ENCODE measurements around the gene ENTPD8. TPM values are rescaled to one million over a fixed set of nuclear protein-coding genes. Genes with fewer than 3 reads are reported as not detected.

ENTPD8 gene
- under 1 TPM; 0.04 to 0.05 TPM for polyA plus RNA-seq

- WGBS, 2 donors = 1 to 2% methylated on average over 39 to 62 of the region's 62 CpGs
- Histone ChIP-seq H3K27ac (ENCODE audit: low read depth in 2 of 2, low read length in 1 of 2) (no peak within 1 kb of the TSS), H3K4me1 (ENCODE audit: control insufficient read depth in 2 of 2, insufficient read depth in 2 of 2, low read length in 1 of 2) (peaks cover 0 to 3% of the 10 kb centered on the region in 2 donors), H3K27me3 (ENCODE audit: control insufficient read depth in 1 of 2, insufficient read depth in 2 of 2, low read length in 2 of 2) (peaks cover 0 to 5% of the 10 kb centered on the region in 2 donors), H3K9me3 (ENCODE audit: control insufficient read depth in 2 of 2, insufficient read depth in 1 of 2, low read depth in 1 of 2, low read length in 1 of 2) (no peaks in the 10 kb centered on the region), H3K36me3 (ENCODE audit: control insufficient read depth in 2 of 2, insufficient read depth in 2 of 2, low read length in 1 of 2) (no peaks in the 10 kb centered on the region), H3K4me3 (ENCODE audit: low read depth in 1 of 2, low read length in 2 of 2) (peak within 1 kb of the TSS in 1 of 2 donors; percentile 2)
Measured at GRCh38 chr9:137441289-137441934, at the start of gene ENTPD8. Gene ENTPD8 (minus strand): TSS chr9:137441357. CDS start chr9:137438285, 3,072 bp downstream.

- H3K27ac ChIP-seq (ENCODE audit: low read depth in 2 of 2, low read length in 1 of 2) = no peak overlapping the region
- H3K9me3 ChIP-seq (ENCODE audit: control insufficient read depth in 2 of 2, insufficient read depth in 1 of 2, low read depth in 1 of 2, low read length in 1 of 2) = no peaks in the 10 kb centered on the region
- H3K4me3 ChIP-seq (ENCODE audit: low read depth in 1 of 2, low read length in 2 of 2) = no peak overlapping the region
- H3K4me1 ChIP-seq (ENCODE audit: control insufficient read depth in 2 of 2, insufficient read depth in 2 of 2, low read length in 1 of 2) = no peaks in the 10 kb centered on the region
- WGBS, 2 donors = 86 to 89% methylated on average over 9 of the region's 9 CpGs
- no peaks in the 10 kb centered on the region for H3K27me3 ChIP-seq (ENCODE audit: control insufficient read depth in 1 of 2, insufficient read depth in 2 of 2, low read length in 2 of 2)
- no peaks in the 10 kb centered on the region for H3K36me3 ChIP-seq (ENCODE audit: control insufficient read depth in 2 of 2, insufficient read depth in 2 of 2, low read length in 1 of 2)
Measured at GRCh38 chr9:137490532-137491186, 49.5 kb upstream of the ENTPD8 start.

- 91 to 93% methylated on average over 6 of the region's 6 CpGs for WGBS, 2 donors
Measured at GRCh38 chr9:137488906-137489305, 47.7 kb upstream of the ENTPD8 start.

GRCh38 chr9:137488327-137488653, 47.1 kb upstream of the ENTPD8 start:
- H3K27ac ChIP-seq (ENCODE audit: low read depth in 2 of 2, low read length in 1 of 2) = no peak overlapping the region
- no peaks in the 10 kb centered on the region for H3K27me3 ChIP-seq (ENCODE audit: control insufficient read depth in 1 of 2, insufficient read depth in 2 of 2, low read length in 2 of 2)
- H3K9me3 ChIP-seq (ENCODE audit: control insufficient read depth in 2 of 2, insufficient read depth in 1 of 2, low read depth in 1 of 2, low read length in 1 of 2) = no peaks in the 10 kb centered on the region
- H3K4me3 ChIP-seq (ENCODE audit: low read depth in 1 of 2, low read length in 2 of 2) = no peak overlapping the region
- H3K4me1 ChIP-seq (ENCODE audit: control insufficient read depth in 2 of 2, insufficient read depth in 2 of 2, low read length in 1 of 2) = no peaks in the 10 kb centered on the region
- H3K36me3 ChIP-seq (ENCODE audit: control insufficient read depth in 2 of 2, insufficient read depth in 2 of 2, low read length in 1 of 2) = no peaks in the 10 kb centered on the region
- 63 to 81% methylated on average over 6 of the region's 6 CpGs for WGBS, 2 donors

More at GRCh38 chr9:137488906-137489305, 47.7 kb upstream of the ENTPD8 start:
- H3K36me3 ChIP-seq (ENCODE audit: control insufficient read depth in 2 of 2, insufficient read depth in 2 of 2, low read length in 1 of 2) = no peaks in the 10 kb centered on the region
- no peaks in the 10 kb centered on the region for H3K9me3 ChIP-seq (ENCODE audit: control insufficient read depth in 2 of 2, insufficient read depth in 1 of 2, low read depth in 1 of 2, low read length in 1 of 2)
- H3K27me3 ChIP-seq (ENCODE audit: control insufficient read depth in 1 of 2, insufficient read depth in 2 of 2, low read length in 2 of 2) = no peaks in the 10 kb centered on the region
- no peak overlapping the region for H3K4me3 ChIP-seq (ENCODE audit: low read depth in 1 of 2, low read length in 2 of 2)
- H3K4me1 ChIP-seq (ENCODE audit: control insufficient read depth in 2 of 2, insufficient read depth in 2 of 2, low read length in 1 of 2) = no peaks in the 10 kb centered on the region
- H3K27ac ChIP-seq (ENCODE audit: low read depth in 2 of 2, low read length in 1 of 2) = no peak overlapping the region

- Histone ChIP-seq H3K27ac (ENCODE audit: low read depth in 2 of 2, low read length in 1 of 2) (no peak overlapping the region), H3K36me3 (ENCODE audit: control insufficient read depth in 2 of 2, insufficient read depth in 2 of 2, low read length in 1 of 2) (no peaks in the 10 kb centered on the region), H3K4me1 (ENCODE audit: control insufficient read depth in 2 of 2, insufficient read depth in 2 of 2, low read length in 1 of 2) (no peaks in the 10 kb centered on the region), H3K27me3 (ENCODE audit: control insufficient read depth in 1 of 2, insufficient read depth in 2 of 2, low read length in 2 of 2) (no peaks in the 10 kb centered on the region), H3K9me3 (ENCODE audit: control insufficient read depth in 2 of 2, insufficient read depth in 1 of 2, low read depth in 1 of 2, low read length in 1 of 2) (no peaks in the 10 kb centered on the region), H3K4me3 (ENCODE audit: low read depth in 1 of 2, low read length in 2 of 2) (no peak overlapping the region)
- WGBS, 2 donors = 61 to 72% methylated on average over 41 of the region's 41 CpGs
Measured at GRCh38 chr9:137487454-137488326, 46.5 kb upstream of the ENTPD8 start.

GRCh38 chr9:137486545-137487453, 45.6 kb upstream of the ENTPD8 start:
- H3K4me1 ChIP-seq (ENCODE audit: control insufficient read depth in 2 of 2, insufficient read depth in 2 of 2, low read length in 1 of 2) = no peaks in the 10 kb centered on the region
- H3K4me3 ChIP-seq (ENCODE audit: low read depth in 1 of 2, low read length in 2 of 2) = no peak overlapping the region
- no peaks in the 10 kb centered on the region for H3K27me3 ChIP-seq (ENCODE audit: control insufficient read depth in 1 of 2, insufficient read depth in 2 of 2, low read length in 2 of 2)
- no peaks in the 10 kb centered on the region for H3K36me3 ChIP-seq (ENCODE audit: control insufficient read depth in 2 of 2, insufficient read depth in 2 of 2, low read length in 1 of 2)
- H3K27ac ChIP-seq (ENCODE audit: low read depth in 2 of 2, low read length in 1 of 2) = no peak overlapping the region
- no peaks in the 10 kb centered on the region for H3K9me3 ChIP-seq (ENCODE audit: control insufficient read depth in 2 of 2, insufficient read depth in 1 of 2, low read depth in 1 of 2, low read length in 1 of 2)
- 79 to 83% methylated on average over 35 of the region's 35 CpGs for WGBS, 2 donors

GRCh38 chr9:137486141-137486490, 45.0 kb upstream of the ENTPD8 start:
- Histone ChIP-seq H3K9me3 (ENCODE audit: control insufficient read depth in 2 of 2, insufficient read depth in 1 of 2, low read depth in 1 of 2, low read length in 1 of 2) (no peaks in the 10 kb centered on the region), H3K4me1 (ENCODE audit: control insufficient read depth in 2 of 2, insufficient read depth in 2 of 2, low read length in 1 of 2) (no peaks in the 10 kb centered on the region), H3K27me3 (ENCODE audit: control insufficient read depth in 1 of 2, insufficient read depth in 2 of 2, low read length in 2 of 2) (no peaks in the 10 kb centered on the region), H3K36me3 (ENCODE audit: control insufficient read depth in 2 of 2, insufficient read depth in 2 of 2, low read length in 1 of 2) (no peaks in the 10 kb centered on the region), H3K27ac (ENCODE audit: low read depth in 2 of 2, low read length in 1 of 2) (no peak overlapping the region), H3K4me3 (ENCODE audit: low read depth in 1 of 2, low read length in 2 of 2) (no peak overlapping the region)
- WGBS, 2 donors = 89 to 91% methylated on average over 15 of the region's 15 CpGs

- no peaks in the 10 kb centered on the region for H3K27me3 ChIP-seq (ENCODE audit: control insufficient read depth in 1 of 2, insufficient read depth in 2 of 2, low read length in 2 of 2)
- no peak overlapping the region for H3K4me3 ChIP-seq (ENCODE audit: low read depth in 1 of 2, low read length in 2 of 2)
- H3K36me3 ChIP-seq (ENCODE audit: control insufficient read depth in 2 of 2, insufficient read depth in 2 of 2, low read length in 1 of 2) = no peaks in the 10 kb centered on the region
- H3K9me3 ChIP-seq (ENCODE audit: control insufficient read depth in 2 of 2, insufficient read depth in 1 of 2, low read depth in 1 of 2, low read length in 1 of 2) = no peaks in the 10 kb centered on the region
- WGBS, 2 donors = 88 to 90% methylated on average over 26 of the region's 26 CpGs
- no peaks in the 10 kb centered on the region for H3K4me1 ChIP-seq (ENCODE audit: control insufficient read depth in 2 of 2, insufficient read depth in 2 of 2, low read length in 1 of 2)
- H3K27ac ChIP-seq (ENCODE audit: low read depth in 2 of 2, low read length in 1 of 2) = no peak overlapping the region
Measured at GRCh38 chr9:137485343-137486140, 44.4 kb upstream of the ENTPD8 start.
